PC-9 (cell line): ENCODE data around the gene C17orf75. TPM values are rescaled to one million over a fixed set of nuclear protein-coding genes. Genes with fewer than 3 reads are reported as not detected.

Experiments
- BruUV-seq: library from RNA; stranded (reverse); fragments of 400-500 nt; replicated peaks from 2 replicates; lab custom pipeline; 2021; lab: Mats Ljungman, UMichigan
- CTCF ChIA-PET: fragments of 300-600 bp; sonication (Branson Sonifier 250); formaldehyde crosslinking; loops from one replicate; lab custom pipeline; 2022; ENCODE audit warnings: antibody characterized with exemption; lab: Charles Lee
- POLR2A ChIA-PET: fragments of 300-600 bp; sonication (Branson Sonifier 250); formaldehyde crosslinking; loops from one replicate; lab custom pipeline; 2022; ENCODE audit warnings: antibody characterized with exemption; ENCODE audit not compliant: unreplicated experiment; lab: Charles Lee
- DNase-seq, 2 experiments: peaks; one replicate each; pipeline versions ENCODE4 v3.0.0 to v3.0.0-alpha.2; 2015 to 2022; ENCODE audit warnings: mixed read lengths in 1 of 2
- H2AFZ ChIP-seq: fragments of 200-600 bp; sonication (generic); 2 replicates; pipeline ENCODE4 v1.8.1; 2017; ENCODE audit warnings: antibody characterized with exemption
- H3F3A ChIP-seq: fragments of 200-600 bp; sonication (generic); 2 replicates; pipeline ENCODE4 v1.8.1; 2017; ENCODE audit warnings: antibody characterized with exemption, mild to moderate bottlenecking, low read depth; ENCODE audit not compliant: insufficient read depth
- H3K27ac ChIP-seq: fragments of 200-600 bp; sonication (generic); 2 replicates; pipeline ENCODE4 v1.6.1; 2016; ENCODE audit warnings: mixed run types
- H3K27me3 ChIP-seq: fragments of 200-600 bp; sonication (generic); 2 replicates; pipeline ENCODE4 v1.6.1; 2016; ENCODE audit warnings: low read depth, mixed run types; ENCODE audit not compliant: insufficient read depth
- H3K36me3 ChIP-seq: fragments of 200-600 bp; sonication (generic); 2 replicates; pipeline ENCODE4 v1.6.1; 2016; ENCODE audit warnings: low read depth, mixed run types
- H3K4me1 ChIP-seq: fragments of 200-600 bp; sonication (generic); replicated peaks from 2 replicates; pipeline ENCODE4 v1.6.1; 2016; ENCODE audit warnings: mixed run types; ENCODE audit not compliant: insufficient read depth
- H3K4me2 ChIP-seq: fragments of 200-600 bp; sonication (generic); 2 replicates; pipeline ENCODE4 v1.6.1; 2017; ENCODE audit warnings: mixed run types
- H3K4me3 ChIP-seq: fragments of 200-600 bp; sonication (generic); 2 replicates; pipeline ENCODE4 v1.6.1; 2016; ENCODE audit warnings: mixed run types
- H3K79me2 ChIP-seq: fragments of 200-600 bp; sonication (generic); 2 replicates; pipeline ENCODE4 v1.6.1; 2017; ENCODE audit warnings: low read depth, mixed run types
- H3K9me2 ChIP-seq: fragments of 200-600 bp; sonication (generic); 2 replicates; pipeline ENCODE4 v1.8.1; 2017; ENCODE audit warnings: mild to moderate bottlenecking; ENCODE audit not compliant: insufficient read depth
- H3K9me3 ChIP-seq: fragments of 200-600 bp; sonication (generic); 2 replicates; pipeline ENCODE4 v1.8.1; 2016; ENCODE audit warnings: low read depth; ENCODE audit not compliant: insufficient read depth
- H4K20me1 ChIP-seq: fragments of 200-600 bp; sonication (generic); 2 replicates; pipeline ENCODE4 v1.8.1; 2017; ENCODE audit not compliant: insufficient read depth
- CTCF ChIP-seq: fragments of 200-600 bp; sonication (generic); conservative IDR thresholded peaks from 2 replicates; pipeline ENCODE4 v1.6.1; 2017; ENCODE audit warnings: mixed run types, antibody characterized with exemption, mild to moderate bottlenecking, moderate library complexity
- EZH2 ChIP-seq: fragments of 200-600 bp; sonication (generic); IDR thresholded peaks from 2 replicates; pipeline ENCODE4 v1.8.0; 2017; ENCODE audit warnings: antibody characterized with exemption, low read depth
- intact Hi-C: fragments of 100-400 bp; cut with micrococcal nuclease; formaldehyde crosslinking; loops from one replicate; pipeline ENCODE4 v1.10.0; 2022; ENCODE audit not compliant: unreplicated experiment
- total RNA-seq: library from RNA; stranded (reverse); gene quantifications from 2 replicates; pipeline ENCODE4 v1.2.3, GENCODE V29; 2021

Gene C17orf75
- total RNA-seq, 1 experiment from 2014 or later = 33.3 TPM

- Histone ChIP-seq H3K36me3 (no peaks in the 10 kb centered on the region), H4K20me1 (no peaks in the 10 kb centered on the region), H3K9me3 (no peaks in the 10 kb centered on the region), H3K4me3 (no peak overlapping the region), H3K4me1 (no peaks in the 10 kb centered on the region), H2AFZ (no peak overlapping the region), H3K27me3 (peaks cover 56% of the 10 kb centered on the region), H3K27ac (no peak overlapping the region), H3F3A (no peaks in the 10 kb centered on the region), H3K9me2 (no peaks in the 10 kb centered on the region), H3K79me2 (no peaks in the 10 kb centered on the region), H3K4me2 (no peak overlapping the region)
- CTCF ChIA-PET = interaction anchor here (0.7 to 1.2 kb wide), 2 partner anchors 13 to 739 kb away, joined by 6 to 10 read pairs; no protein-coding TSS in a partner anchor
- no peak for TF ChIP-seq EZH2
- no peak for TF ChIP-seq CTCF
- POLR2A ChIA-PET = interaction anchor here (0.7 kb wide), 1 partner anchor 39 kb away, joined by 4 read pairs; no protein-coding TSS in a partner anchor
- intact Hi-C loops = no loop called here
- BruUV-seq = no TSS peak
- DNase-seq = no peak
These were observed 30.9 kb downstream of the C17orf75 start for GRCh38 chr17:32311028-32311536.

- Histone ChIP-seq H3K4me3 (no peak overlapping the region), H3K27me3 (peaks cover 33% of the 10 kb centered on the region; the same call in 1 of the 2 replicates), H3K79me2 (no peaks in the 10 kb centered on the region), H3K9me3 (no peaks in the 10 kb centered on the region), H2AFZ (no peak overlapping the region), H3K9me2 (no peaks in the 10 kb centered on the region), H3K36me3 (no peaks in the 10 kb centered on the region), H4K20me1 (no peaks in the 10 kb centered on the region), H3K4me2 (no peak overlapping the region), H3K27ac (no peak overlapping the region), H3K4me1 (no peaks in the 10 kb centered on the region), H3F3A (no peaks in the 10 kb centered on the region)
- intact Hi-C loops = no loop called here
- BruUV-seq = no TSS peak
- no peak for TF ChIP-seq CTCF
- TF ChIP-seq EZH2 = no peak
- ChIA-PET CTCF (no interaction called here), POLR2A (no interaction called here)
- DNase-seq = no peak
These were observed 34.3 kb downstream of the C17orf75 start for GRCh38 chr17:32307658-32308057.

- POLR2A ChIA-PET = no interaction called here
- Histone ChIP-seq H3K4me1 (no peaks in the 10 kb centered on the region), H3K27me3 (peaks cover 26% of the 10 kb centered on the region; the same call in 1 of the 2 replicates), H3K36me3 (no peaks in the 10 kb centered on the region), H4K20me1 (no peaks in the 10 kb centered on the region), H3F3A (no peaks in the 10 kb centered on the region), H3K9me2 (no peaks in the 10 kb centered on the region), H3K79me2 (no peaks in the 10 kb centered on the region), H3K4me2 (no peak overlapping the region), H3K4me3 (no peak overlapping the region), H2AFZ (no peak overlapping the region), H3K27ac (no peak overlapping the region), H3K9me3 (no peaks in the 10 kb centered on the region)
- TF ChIP-seq CTCF (no peak), EZH2 (no peak)
- no TSS peak for BruUV-seq
- DNase-seq = no peak
- CTCF ChIA-PET = no interaction called here
- intact Hi-C loops = no loop called here
These were observed 36.9 kb downstream of the C17orf75 start for GRCh38 chr17:32305049-32305448.
